Astrocyte of the hippocampus (primary cell): ENCODE measurements around the gene AFG1L.
"Not testable (repeated sequence)": the region's sequence is repeated elsewhere in the genome, so short reads cannot be mapped to it uniquely, and the experiment has no call there.

Experiments used
- DNase-seq: peaks from one replicate; pipeline ENCODE4 v3.0.0; 2011; ENCODE audit warnings: low read depth, low spot score

Gene AFG1L

GRCh38 chr6:108556866-108557493 is 262.1 kb downstream of the AFG1L start:
- DNase-seq, result peak; percentile 60

- peak; percentile 86 for DNase-seq
These were observed 262.9 kb downstream of the AFG1L start for GRCh38 chr6:108557494-108558371.

GRCh38 chr6:108558372-108559096 is 263.7 kb downstream of the AFG1L start:
- peak; percentile 100 for DNase-seq

- DNase-seq, result peak; percentile 95
These were observed 264.4 kb downstream of the AFG1L start for GRCh38 chr6:108559097-108559883.

GRCh38 chr6:108559884-108560462 is 265.1 kb downstream of the AFG1L start:
- peak; percentile 88 for DNase-seq

GRCh38 chr6:108560463-108561308 is 265.8 kb downstream of the AFG1L start, which contains the start of gene FOXO3:
Gene FOXO3 (plus strand): TSS chr6:108560917. CDS start chr6:108561209, 292 bp downstream.
- DNase-seq, result peak; percentile 97

- not testable (repeated sequence) for DNase-seq
These were observed 266.4 kb downstream of the AFG1L start for GRCh38 chr6:108561309-108561647.

GRCh38 chr6:108561742-108562502 is 267.1 kb downstream of the AFG1L start:
- peak; percentile 57 for DNase-seq

- peak; percentile 79 for DNase-seq
These were observed 267.7 kb downstream of the AFG1L start for GRCh38 chr6:108562503-108562993.

GRCh38 chr6:108563292-108563691 is 268.4 kb downstream of the AFG1L start:
- no peak for DNase-seq

GRCh38 chr6:108564178-108564577 is 269.3 kb downstream of the AFG1L start:
- peak; percentile 92 for DNase-seq

- DNase-seq, result no peak
These were observed 270.4 kb downstream of the AFG1L start for GRCh38 chr6:108565091-108565766.

GRCh38 chr6:108565893-108566292 is 271.0 kb downstream of the AFG1L start:
- no peak for DNase-seq

- DNase-seq, result no peak
These were observed 271.6 kb downstream of the AFG1L start for GRCh38 chr6:108566406-108566805.

GRCh38 chr6:108568101-108568500 is 273.2 kb downstream of the AFG1L start:
- DNase-seq, result no peak

GRCh38 chr6:108568551-108569305 is 273.9 kb downstream of the AFG1L start:
- DNase-seq, result no peak

GRCh38 chr6:108570517-108570916 is 275.7 kb downstream of the AFG1L start:
- DNase-seq, result no peak
